Lower lobe of right lung (tissue), 2 donors: Measurements from ENCODE around the gene HERPUD2. TPM values are rescaled to one million over a fixed set of nuclear protein-coding genes. Genes with fewer than 3 reads are reported as not detected.
A peak's percentile ranks its signal among the peaks of the same experiment; 100 is the strongest.

Source experiments
- ATAC-seq, 2 donors: fragments of 200-7000 bp; cut with Tn5 transposase; one replicate each; pipeline ENCODE4 v1.9.1; 2020 to 2022; ENCODE audit warnings: mild to moderate bottlenecking in 2 of 2, moderate library complexity in 2 of 2
- DNase-seq: peaks from one replicate; pipeline ENCODE4 v3.0.0-alpha.2; 2020
- H3K27ac ChIP-seq: fragments of 200-600 bp; one replicate; pipeline ENCODE4 v1.8.0; 2022
- H3K27me3 ChIP-seq: fragments of 200-600 bp; one replicate; pipeline ENCODE4 v1.8.0; 2022; ENCODE audit warnings: low read depth
- H3K36me3 ChIP-seq: fragments of 200-600 bp; one replicate; pipeline ENCODE4 v1.8.0; 2022; ENCODE audit warnings: mild to moderate bottlenecking
- H3K4me1 ChIP-seq: fragments of 200-600 bp; one replicate; pipeline ENCODE4 v1.8.0; 2022
- H3K4me3 ChIP-seq: fragments of 200-600 bp; one replicate; pipeline ENCODE4 v1.8.0; 2022; ENCODE audit warnings: mild to moderate bottlenecking
- H3K9me3 ChIP-seq: fragments of 200-600 bp; one replicate; pipeline ENCODE4 v1.8.0; 2022
- intact Hi-C: fragments of 100-400 bp; cut with DNase I; formaldehyde crosslinking; loops from one replicate; pipeline ENCODE4 v1.11.0; 2022
- total RNA-seq: library from RNA; stranded (reverse); fragmentation: NEBNext Ultra II Directional; extraction: Animal tissue kit (Norgen Biotek cat#: 25700); gene quantifications from one replicate; pipeline ENCODE4 v1.2.1, GENCODE V29; 2021
- TF ChIP-seq, protein P1 (sequence below): fragments of 200-600 bp; IDR thresholded peaks from one replicate; pipeline ENCODE4 v1.8.0; 2022; ENCODE audit warnings: antibody characterized with exemption, mild to moderate bottlenecking
- donor health status: DM: no; HTN: yes; CAD: no; lungs with severe emphysema.

HERPUD2 gene
- total RNA-seq, 1 donor from 2014 or later: 40.0 TPM

DNA sequence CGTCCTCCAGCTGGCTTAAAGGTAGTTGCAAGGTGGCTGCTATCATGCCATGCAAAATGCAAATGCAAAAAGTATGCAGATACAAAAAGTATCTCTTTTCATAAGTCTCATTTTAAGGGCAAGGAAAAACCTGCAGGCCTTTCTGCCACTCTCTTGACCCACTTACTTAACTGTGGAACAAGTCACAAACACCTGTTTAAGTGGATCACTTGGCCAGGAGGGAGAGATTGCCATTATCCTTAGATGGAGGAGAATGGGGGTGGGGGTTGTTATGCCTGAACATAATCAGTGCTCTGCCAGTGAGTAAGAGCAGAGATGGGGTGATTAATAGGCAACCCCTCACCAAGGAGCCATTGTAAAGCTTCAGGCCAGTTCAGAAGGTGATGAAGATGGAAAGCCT is 25.1 kb upstream of the HERPUD2 start:
- Histone ChIP-seq H3K27me3 (no peaks in the 10 kb centered on the region), H3K4me1 (peaks cover 8% of the 10 kb centered on the region), H3K9me3 (no peaks in the 10 kb centered on the region), H3K36me3 (no peaks in the 10 kb centered on the region), H3K27ac (no peak overlapping the region), H3K4me3 (no peak overlapping the region)
- TF ChIP-seq, protein P1, sequence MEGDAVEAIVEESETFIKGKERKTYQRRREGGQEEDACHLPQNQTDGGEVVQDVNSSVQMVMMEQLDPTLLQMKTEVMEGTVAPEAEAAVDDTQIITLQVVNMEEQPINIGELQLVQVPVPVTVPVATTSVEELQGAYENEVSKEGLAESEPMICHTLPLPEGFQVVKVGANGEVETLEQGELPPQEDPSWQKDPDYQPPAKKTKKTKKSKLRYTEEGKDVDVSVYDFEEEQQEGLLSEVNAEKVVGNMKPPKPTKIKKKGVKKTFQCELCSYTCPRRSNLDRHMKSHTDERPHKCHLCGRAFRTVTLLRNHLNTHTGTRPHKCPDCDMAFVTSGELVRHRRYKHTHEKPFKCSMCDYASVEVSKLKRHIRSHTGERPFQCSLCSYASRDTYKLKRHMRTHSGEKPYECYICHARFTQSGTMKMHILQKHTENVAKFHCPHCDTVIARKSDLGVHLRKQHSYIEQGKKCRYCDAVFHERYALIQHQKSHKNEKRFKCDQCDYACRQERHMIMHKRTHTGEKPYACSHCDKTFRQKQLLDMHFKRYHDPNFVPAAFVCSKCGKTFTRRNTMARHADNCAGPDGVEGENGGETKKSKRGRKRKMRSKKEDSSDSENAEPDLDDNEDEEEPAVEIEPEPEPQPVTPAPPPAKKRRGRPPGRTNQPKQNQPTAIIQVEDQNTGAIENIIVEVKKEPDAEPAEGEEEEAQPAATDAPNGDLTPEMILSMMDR: no peak
- no peak for ATAC-seq
- intact Hi-C loops: no loop called here
- DNase-seq: no peak

DNA sequence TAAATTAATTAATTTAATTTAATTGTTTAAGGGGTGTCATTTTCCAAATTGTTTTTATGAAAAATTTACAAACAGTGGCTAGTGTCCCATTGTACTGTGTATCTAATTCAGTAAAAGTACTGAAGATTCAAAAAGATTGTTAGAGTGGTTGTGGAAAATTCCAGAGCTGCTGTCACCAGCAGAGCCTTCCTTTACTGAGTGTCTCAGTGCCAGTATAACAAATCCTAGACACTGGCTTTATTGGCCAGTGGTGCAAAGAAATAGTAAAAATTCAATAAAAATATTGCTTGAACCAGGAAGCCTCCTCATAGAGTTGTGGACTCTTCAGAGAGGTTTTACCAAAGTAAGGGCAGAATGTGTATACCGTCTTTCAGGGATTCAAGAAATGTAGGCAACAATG is 23.1 kb upstream of the HERPUD2 start:
- Histone ChIP-seq H3K27me3 (no peaks in the 10 kb centered on the region), H3K4me3 (no peak overlapping the region), H3K4me1 (peaks cover 8% of the 10 kb centered on the region), H3K36me3 (no peaks in the 10 kb centered on the region), H3K27ac (no peak overlapping the region), H3K9me3 (no peaks in the 10 kb centered on the region)
- ATAC-seq (no peak), DNase-seq (no peak)
- intact Hi-C loops: no loop called here
- TF ChIP-seq, protein P1: no peak

DNA sequence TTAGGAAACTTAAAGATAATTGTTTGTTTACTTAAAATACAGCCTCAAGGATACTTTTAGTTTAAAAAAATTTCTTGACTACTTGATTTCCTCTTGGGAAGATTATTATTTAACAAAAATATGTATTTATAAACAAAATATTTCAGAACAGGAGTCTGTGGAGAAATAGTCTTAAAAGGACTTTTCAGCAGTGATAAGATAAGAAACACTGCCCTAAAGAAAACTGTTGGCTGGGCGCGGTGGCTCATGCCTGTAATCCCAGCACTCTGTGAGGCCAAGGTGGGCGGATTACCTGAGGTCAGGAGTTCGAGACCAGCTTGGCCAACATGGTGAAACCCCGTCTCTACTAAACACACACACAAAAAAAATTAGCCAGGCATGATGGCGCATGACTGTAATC is 22.6 kb upstream of the HERPUD2 start:
- peaks cover 8% of the 10 kb centered on the region for H3K4me1 ChIP-seq
- H3K27ac ChIP-seq: no peak overlapping the region
- H3K36me3 ChIP-seq: no peaks in the 10 kb centered on the region
- no peaks in the 10 kb centered on the region for H3K27me3 ChIP-seq
- ATAC-seq (no peak), DNase-seq (no peak)
- no peaks in the 10 kb centered on the region for H3K9me3 ChIP-seq
- H3K4me3 ChIP-seq: peak overlapping the region; percentile 27
- TF ChIP-seq, protein P1: no peak
- intact Hi-C loops: no loop called here

DNA sequence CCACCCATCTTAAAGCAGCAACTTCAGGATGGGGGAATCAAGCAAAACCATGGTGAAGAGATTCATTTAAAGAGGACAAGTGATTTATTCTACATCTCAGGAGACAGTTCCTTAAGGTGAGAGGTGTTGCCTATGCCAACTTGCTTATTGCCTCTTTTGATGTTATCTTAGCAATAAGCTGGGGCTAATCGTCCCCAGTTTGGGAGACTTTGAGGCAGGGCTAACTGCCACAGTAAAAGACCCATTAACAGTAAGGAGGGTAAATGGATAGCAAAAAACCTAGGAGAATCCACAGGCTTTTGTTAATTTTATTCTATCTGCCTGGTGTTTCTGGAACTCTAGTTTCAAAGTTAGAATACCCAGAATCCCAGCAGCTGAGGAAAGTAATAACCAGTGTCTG is 22.1 kb upstream of the HERPUD2 start:
- H3K4me1 ChIP-seq: peaks cover 8% of the 10 kb centered on the region
- no peaks in the 10 kb centered on the region for H3K9me3 ChIP-seq
- DNase-seq: no peak
- no peak for ATAC-seq
- no peaks in the 10 kb centered on the region for H3K36me3 ChIP-seq
- TF ChIP-seq, protein P1: no peak
- H3K27me3 ChIP-seq: no peaks in the 10 kb centered on the region
- peak overlapping the region; percentile 27 for H3K4me3 ChIP-seq
- no peak overlapping the region for H3K27ac ChIP-seq
- intact Hi-C loops: no loop called here

DNA sequence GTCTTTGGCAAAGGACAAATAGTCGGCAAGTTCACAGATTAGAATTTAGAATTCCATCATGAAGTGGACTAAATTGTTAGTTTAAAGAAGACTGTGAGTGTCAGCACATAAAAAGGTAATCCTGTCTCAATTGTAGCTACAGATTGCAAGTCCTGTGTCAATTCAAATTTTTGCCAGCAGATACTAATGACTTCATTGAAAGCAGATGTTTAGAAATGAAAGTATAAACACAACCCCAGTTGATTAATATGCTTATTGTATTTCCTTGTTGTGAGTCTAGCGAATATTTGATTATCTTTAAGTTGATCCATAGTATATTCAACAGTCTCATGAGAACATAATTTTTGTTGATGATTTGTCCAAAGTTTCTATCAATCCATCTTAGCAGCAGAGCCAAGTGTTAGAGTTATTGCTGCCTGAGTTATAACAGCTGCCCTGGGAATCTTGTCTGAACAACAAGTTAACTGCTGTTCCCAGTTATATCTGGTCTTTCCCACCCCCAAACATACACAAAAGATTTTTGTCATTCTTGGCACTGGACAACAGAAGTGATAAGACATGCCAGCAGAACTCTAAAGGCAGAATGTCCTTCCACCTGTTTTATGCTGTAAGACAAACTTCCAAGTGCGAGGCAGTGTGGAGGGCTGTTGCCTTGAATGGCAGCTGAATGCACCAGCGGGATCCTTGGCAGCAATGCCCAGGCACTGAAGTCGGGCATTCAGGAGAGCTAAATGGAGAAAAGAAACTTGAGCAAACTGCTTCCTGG is 21.3 kb upstream of the HERPUD2 start:
- DNase-seq (no peak), ATAC-seq (peak; percentile 43 to 62)
- Histone ChIP-seq H3K27me3 (no peaks in the 10 kb centered on the region), H3K4me3 (peak overlapping the region; percentile 27), H3K27ac (no peak overlapping the region), H3K9me3 (no peaks in the 10 kb centered on the region), H3K4me1 (peaks cover 8% of the 10 kb centered on the region), H3K36me3 (no peaks in the 10 kb centered on the region)
- TF ChIP-seq, protein P1: no peak
- intact Hi-C loops: no loop called here
